Natural killer cell treated with Interleukin-12 subunit alpha and Interleukin-12 subunit beta and Interleukin-15 and Interleukin-18, amount 100 ng/mL, for 72 hours (primary cell): ENCODE measurements around the gene EFEMP1. TPM values are rescaled to one million over a fixed set of nuclear protein-coding genes. Genes with fewer than 3 reads are reported as not detected.

Source experiments
- ATAC-seq, 2 donors: fragments of 150-1000 bp; cut with Tn5 transposase in 1 of 2; sonication (Bioruptor Pico), chemical (Tn5 transposase) in 1 of 2; 2 replicates each; pipeline ENCODE4 v1.10.0; 2021
- DNase-seq: peaks from one replicate; pipeline ENCODE4 v3.0.0; 2022; ENCODE audit warnings: low spot score
- H3K27ac Mint-ChIP-seq, 2 donors: 1 replicate in 1 of 2; 2 replicates in 1 of 2; pipeline ENCODE4 v1.8.0; 2022; ENCODE audit warnings: mixed read lengths in 2 of 2, mild to moderate bottlenecking in 1 of 2, moderate library complexity in 1 of 2
- H3K27me3 Mint-ChIP-seq, 2 donors: 1 replicate in 1 of 2; 2 replicates in 1 of 2; pipeline ENCODE4 v1.8.0; 2022; ENCODE audit warnings: mixed read lengths in 2 of 2
- H3K36me3 Mint-ChIP-seq: one replicate; pipeline ENCODE4 v1.8.0; 2022; ENCODE audit warnings: mixed read lengths
- H3K4me1 Mint-ChIP-seq, 2 donors: 1 replicate in 1 of 2; 2 replicates in 1 of 2; pipeline ENCODE4 v1.8.0; 2022; ENCODE audit warnings: low read depth in 2 of 2, mixed read lengths in 2 of 2, mild to moderate bottlenecking in 1 of 2
- H3K4me3 Mint-ChIP-seq: one replicate; pipeline ENCODE4 v1.8.0; 2022; ENCODE audit warnings: mixed read lengths
- H3K9me3 Mint-ChIP-seq: 2 replicates; pipeline ENCODE4 v1.8.0; 2022; ENCODE audit warnings: mixed read lengths
- total RNA-seq, 2 donors: library from RNA; stranded (reverse); gene quantifications; one replicate each; pipeline ENCODE4 v1.2.3, GENCODE V29; 2022

EFEMP1 gene
- total RNA-seq, 2 donors from 2014 or later, result not detected

GRCh38 chr2:55949613-55950012 lies 26.0 kb upstream of the EFEMP1 start:
- DNase-seq, result no peak
- Mint-ChIP-seq H3K36me3 (no peaks in the 10 kb centered on the region), H3K4me3 (no peak overlapping the region), H3K27me3 (no peaks in the 10 kb centered on the region), H3K27ac (no peak overlapping the region), H3K9me3 (peaks cover 4% of the 10 kb centered on the region), H3K4me1 (no peaks in the 10 kb centered on the region)
- no peak for ATAC-seq

GRCh38 chr2:55949211-55949610 lies 25.6 kb upstream of the EFEMP1 start:
- ATAC-seq, result no peak
- H3K4me3 Mint-ChIP-seq, result no peak overlapping the region

GRCh38 chr2:55948176-55948923 lies 24.8 kb upstream of the EFEMP1 start:
- no peaks in the 10 kb centered on the region for H3K36me3 Mint-ChIP-seq
- no peak overlapping the region for H3K27ac Mint-ChIP-seq
- no peak for ATAC-seq

More at GRCh38 chr2:55949211-55949610, 25.6 kb upstream of the EFEMP1 start:
- Mint-ChIP-seq H3K27ac (no peak overlapping the region), H3K4me1 (no peaks in the 10 kb centered on the region), H3K36me3 (no peaks in the 10 kb centered on the region), H3K9me3 (peaks cover 4% of the 10 kb centered on the region), H3K27me3 (no peaks in the 10 kb centered on the region)
- no peak for DNase-seq

GRCh38 chr2:55947752-55948151 lies 24.2 kb upstream of the EFEMP1 start:
- Mint-ChIP-seq H3K9me3 (peaks cover 4% of the 10 kb centered on the region), H3K4me1 (no peaks in the 10 kb centered on the region), H3K4me3 (no peak overlapping the region), H3K27ac (no peak overlapping the region), H3K27me3 (no peaks in the 10 kb centered on the region), H3K36me3 (no peaks in the 10 kb centered on the region)
- no peak for DNase-seq
- ATAC-seq, result no peak

More at GRCh38 chr2:55948176-55948923, 24.8 kb upstream of the EFEMP1 start:
- Mint-ChIP-seq H3K27me3 (no peaks in the 10 kb centered on the region), H3K4me1 (no peaks in the 10 kb centered on the region), H3K4me3 (no peak overlapping the region), H3K9me3 (peaks cover 4% of the 10 kb centered on the region)
- DNase-seq, result no peak

GRCh38 chr2:55946793-55947192 lies 23.2 kb upstream of the EFEMP1 start:
- ATAC-seq (no peak), DNase-seq (no peak)
- H3K4me3 Mint-ChIP-seq, result no peak overlapping the region
- H3K4me1 Mint-ChIP-seq, result no peaks in the 10 kb centered on the region
- H3K27me3 Mint-ChIP-seq, result no peaks in the 10 kb centered on the region
- H3K9me3 Mint-ChIP-seq, result peaks cover 4% of the 10 kb centered on the region
- H3K27ac Mint-ChIP-seq, result no peak overlapping the region
- H3K36me3 Mint-ChIP-seq, result no peaks in the 10 kb centered on the region

- DNase-seq (no peak), ATAC-seq (no peak)
- Mint-ChIP-seq H3K4me3 (no peak overlapping the region), H3K4me1 (no peaks in the 10 kb centered on the region), H3K27ac (no peak overlapping the region), H3K9me3 (no peaks in the 10 kb centered on the region), H3K27me3 (no peaks in the 10 kb centered on the region), H3K36me3 (no peaks in the 10 kb centered on the region)
Measured at GRCh38 chr2:55943466-55943865, 19.9 kb upstream of the EFEMP1 start.

GRCh38 chr2:55936351-55936750 lies 12.8 kb upstream of the EFEMP1 start:
- no peak for ATAC-seq
- Mint-ChIP-seq H3K9me3 (peaks cover 13% of the 10 kb centered on the region), H3K4me1 (no peaks in the 10 kb centered on the region), H3K27ac (no peak overlapping the region), H3K36me3 (no peaks in the 10 kb centered on the region), H3K27me3 (peaks cover 0 to 5% of the 10 kb centered on the region in 2 donors), H3K4me3 (no peak overlapping the region)
- no peak for DNase-seq

GRCh38 chr2:55934337-55934736 lies 10.8 kb upstream of the EFEMP1 start:
- Mint-ChIP-seq H3K9me3 (peaks cover 13% of the 10 kb centered on the region), H3K36me3 (no peaks in the 10 kb centered on the region), H3K4me1 (no peaks in the 10 kb centered on the region), H3K27me3 (peaks cover 0 to 6% of the 10 kb centered on the region in 2 donors), H3K4me3 (no peak overlapping the region), H3K27ac (no peak overlapping the region)
- ATAC-seq, result no peak
- no peak for DNase-seq

GRCh38 chr2:55932843-55933242 lies 9.3 kb upstream of the EFEMP1 start:
- Mint-ChIP-seq H3K9me3 (peaks cover 12% of the 10 kb centered on the region), H3K27me3 (peaks cover 0 to 6% of the 10 kb centered on the region in 2 donors), H3K4me3 (no peak overlapping the region), H3K4me1 (no peaks in the 10 kb centered on the region), H3K36me3 (no peaks in the 10 kb centered on the region), H3K27ac (no peak overlapping the region)
- ATAC-seq (no peak), DNase-seq (no peak)

- ATAC-seq (no peak), DNase-seq (no peak)
- Mint-ChIP-seq H3K36me3 (no peaks in the 10 kb centered on the region), H3K27me3 (peaks cover 0 to 6% of the 10 kb centered on the region in 2 donors), H3K4me3 (no peak overlapping the region), H3K9me3 (peaks cover 13% of the 10 kb centered on the region), H3K4me1 (no peaks in the 10 kb centered on the region), H3K27ac (no peak overlapping the region)
Measured at GRCh38 chr2:55931281-55931680, 7.7 kb upstream of the EFEMP1 start.

GRCh38 chr2:55929476-55929875 lies 5.9 kb upstream of the EFEMP1 start:
- Mint-ChIP-seq H3K27ac (no peak overlapping the region), H3K4me3 (no peak overlapping the region), H3K27me3 (peaks cover 0 to 6% of the 10 kb centered on the region in 2 donors), H3K4me1 (no peaks in the 10 kb centered on the region), H3K36me3 (no peaks in the 10 kb centered on the region), H3K9me3 (peaks cover 13% of the 10 kb centered on the region)
- ATAC-seq, result no peak
- no peak for DNase-seq

GRCh38 chr2:55926974-55927373 lies 3.4 kb upstream of the EFEMP1 start:
- no peak for ATAC-seq
- H3K36me3 Mint-ChIP-seq, result no peaks in the 10 kb centered on the region

GRCh38 chr2:55926246-55926645 lies 2.7 kb upstream of the EFEMP1 start:
- Mint-ChIP-seq H3K27ac (no peak overlapping the region), H3K27me3 (peaks cover 13 to 22% of the 10 kb centered on the region in 2 donors), H3K9me3 (peaks cover 6% of the 10 kb centered on the region), H3K4me1 (peaks cover 0 to 2% of the 10 kb centered on the region in 2 donors), H3K36me3 (no peaks in the 10 kb centered on the region), H3K4me3 (no peak overlapping the region)
- no peak for ATAC-seq
- DNase-seq, result no peak

More at GRCh38 chr2:55926974-55927373, 3.4 kb upstream of the EFEMP1 start:
- Mint-ChIP-seq H3K27ac (no peak overlapping the region), H3K4me3 (no peak overlapping the region), H3K27me3 (peaks cover 11 to 26% of the 10 kb centered on the region in 2 donors), H3K4me1 (peaks cover 0 to 2% of the 10 kb centered on the region in 2 donors), H3K9me3 (peaks cover 6% of the 10 kb centered on the region)
- no peak for DNase-seq

- H3K9me3 Mint-ChIP-seq, result peaks cover 6% of the 10 kb centered on the region
- H3K4me1 Mint-ChIP-seq, result peaks cover 0 to 2% of the 10 kb centered on the region in 2 donors
- ATAC-seq (no peak), DNase-seq (no peak)
- H3K27me3 Mint-ChIP-seq, result peaks cover 13 to 22% of the 10 kb centered on the region in 2 donors
- no peak overlapping the region for H3K4me3 Mint-ChIP-seq
- H3K27ac Mint-ChIP-seq, result no peak overlapping the region
- no peaks in the 10 kb centered on the region for H3K36me3 Mint-ChIP-seq
Measured at GRCh38 chr2:55923982-55924321, 370 bp upstream of the EFEMP1 start.
